GM12874 (cell line): ENCODE results near the gene LAMA4.
A peak's percentile ranks its signal among the peaks of the same experiment; 100 is the strongest.

Experiments used
- TF ChIP-seq, protein P1 (sequence below): IDR thresholded peaks from 2 replicates; pipeline ENCODE4 v1.5.1; 2011; ENCODE audit warnings: low read depth, mild to moderate bottlenecking, control low read depth, low read length, moderate library complexity; ENCODE audit not compliant: insufficient read depth

LAMA4 gene

GRCh38 chr6:112169541-112169940 is 84.8 kb downstream of the LAMA4 start:
- TF ChIP-seq, protein P1, sequence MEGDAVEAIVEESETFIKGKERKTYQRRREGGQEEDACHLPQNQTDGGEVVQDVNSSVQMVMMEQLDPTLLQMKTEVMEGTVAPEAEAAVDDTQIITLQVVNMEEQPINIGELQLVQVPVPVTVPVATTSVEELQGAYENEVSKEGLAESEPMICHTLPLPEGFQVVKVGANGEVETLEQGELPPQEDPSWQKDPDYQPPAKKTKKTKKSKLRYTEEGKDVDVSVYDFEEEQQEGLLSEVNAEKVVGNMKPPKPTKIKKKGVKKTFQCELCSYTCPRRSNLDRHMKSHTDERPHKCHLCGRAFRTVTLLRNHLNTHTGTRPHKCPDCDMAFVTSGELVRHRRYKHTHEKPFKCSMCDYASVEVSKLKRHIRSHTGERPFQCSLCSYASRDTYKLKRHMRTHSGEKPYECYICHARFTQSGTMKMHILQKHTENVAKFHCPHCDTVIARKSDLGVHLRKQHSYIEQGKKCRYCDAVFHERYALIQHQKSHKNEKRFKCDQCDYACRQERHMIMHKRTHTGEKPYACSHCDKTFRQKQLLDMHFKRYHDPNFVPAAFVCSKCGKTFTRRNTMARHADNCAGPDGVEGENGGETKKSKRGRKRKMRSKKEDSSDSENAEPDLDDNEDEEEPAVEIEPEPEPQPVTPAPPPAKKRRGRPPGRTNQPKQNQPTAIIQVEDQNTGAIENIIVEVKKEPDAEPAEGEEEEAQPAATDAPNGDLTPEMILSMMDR, result no peak

- TF ChIP-seq, protein P1, result peak; percentile 93
Observed at GRCh38 chr6:112163295-112164257, 90.8 kb downstream of the LAMA4 start.

- TF ChIP-seq, protein P1, result no peak
Observed at GRCh38 chr6:112160745-112161144, 93.6 kb downstream of the LAMA4 start.

- TF ChIP-seq, protein P1, result no peak
Observed at GRCh38 chr6:112156668-112157067, 97.7 kb downstream of the LAMA4 start.

- TF ChIP-seq, protein P1, result no peak
Observed at GRCh38 chr6:112155886-112156285, 98.5 kb downstream of the LAMA4 start.

GRCh38 chr6:112154711-112155110 is 99.7 kb downstream of the LAMA4 start:
- TF ChIP-seq, protein P1, result no peak

DNA sequence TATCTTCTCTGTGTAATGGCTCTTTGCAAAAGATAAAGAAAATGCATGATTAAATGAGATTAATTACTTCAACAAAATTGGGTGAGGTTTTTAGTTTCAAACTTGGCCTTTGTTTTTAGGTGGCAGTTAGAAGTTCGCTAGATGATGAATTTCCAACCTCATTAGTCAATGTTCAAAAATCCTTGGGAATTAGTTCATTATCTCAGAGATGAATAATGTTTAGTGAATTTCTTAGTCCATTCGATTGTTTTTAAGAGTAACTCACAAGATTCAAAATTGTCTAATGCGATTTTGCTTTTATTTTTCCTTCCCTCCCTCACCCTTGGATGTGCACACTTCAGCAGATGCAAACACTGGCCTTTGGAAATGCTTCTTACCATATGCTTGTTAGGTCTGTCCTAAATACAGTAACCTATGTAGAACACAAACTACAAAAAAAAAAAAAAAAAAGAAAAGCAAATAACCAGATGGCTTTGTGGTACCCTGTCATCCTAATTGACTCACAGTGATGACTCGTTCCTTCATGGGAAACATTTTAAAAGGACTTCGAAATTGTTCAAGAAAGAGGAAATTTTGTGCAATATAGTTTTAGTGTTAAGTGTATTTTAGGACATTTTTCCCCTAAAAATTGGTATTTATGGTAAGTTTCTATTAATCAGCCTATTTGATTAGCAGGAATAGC is 100.3 kb downstream of the LAMA4 start:
- TF ChIP-seq, protein P1, result no peak
